GM06990 (cell line): Measurements from ENCODE around the gene AAK1.

ENCODE experiments used
- DNase-seq: peaks from one replicate; pipeline ENCODE4 v3.0.0-alpha.2; 2011; ENCODE audit not compliant: insufficient read length; ENCODE audit errors: extremely low read depth
- H3K27me3 ChIP-seq: replicated peaks from 2 replicates; pipeline ENCODE4 v1.6.0; 2011; ENCODE audit warnings: low read length; ENCODE audit not compliant: control insufficient read depth, insufficient read depth
- H3K36me3 ChIP-seq: 2 replicates; pipeline ENCODE4 v1.5.1; 2011; ENCODE audit warnings: low read length; ENCODE audit not compliant: control insufficient read depth, insufficient read depth
- H3K4me3 ChIP-seq: replicated peaks from 2 replicates; pipeline ENCODE4 v1.5.1; 2011; ENCODE audit warnings: low read depth, mild to moderate bottlenecking, control low read depth, low read length
- TF ChIP-seq, protein P1 (sequence below): IDR thresholded peaks from 2 replicates; pipeline ENCODE4 v1.5.1; 2011; ENCODE audit warnings: low read length, control low read depth, mild to moderate bottlenecking, inconsistent platforms; ENCODE audit not compliant: insufficient read depth, poor library complexity, severe bottlenecking

AAK1 gene

DNA sequence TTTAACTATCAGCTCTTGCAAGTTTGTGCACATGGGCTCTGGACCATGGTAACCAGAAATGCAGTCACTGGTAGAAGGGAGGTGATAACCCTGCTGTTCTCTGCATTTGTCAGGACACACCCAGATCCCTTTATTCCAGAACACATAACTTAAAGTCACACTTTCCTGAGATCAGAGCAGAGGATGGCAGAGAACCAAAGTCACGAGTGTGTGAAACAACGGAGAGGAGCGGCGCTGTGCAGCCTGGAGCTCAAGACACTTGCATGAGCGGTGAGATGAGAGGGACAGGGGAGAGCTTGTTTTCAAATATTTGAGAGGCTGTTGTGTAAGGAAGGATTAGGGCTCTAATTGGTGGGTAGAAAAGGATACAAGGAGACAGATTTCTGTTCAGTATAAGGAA is 43.3 kb upstream of the AAK1 start:
- Histone ChIP-seq H3K4me3 (no peak overlapping the region), H3K36me3 (no peaks in the 10 kb centered on the region), H3K27me3 (no peaks in the 10 kb centered on the region)
- TF ChIP-seq, protein P1, sequence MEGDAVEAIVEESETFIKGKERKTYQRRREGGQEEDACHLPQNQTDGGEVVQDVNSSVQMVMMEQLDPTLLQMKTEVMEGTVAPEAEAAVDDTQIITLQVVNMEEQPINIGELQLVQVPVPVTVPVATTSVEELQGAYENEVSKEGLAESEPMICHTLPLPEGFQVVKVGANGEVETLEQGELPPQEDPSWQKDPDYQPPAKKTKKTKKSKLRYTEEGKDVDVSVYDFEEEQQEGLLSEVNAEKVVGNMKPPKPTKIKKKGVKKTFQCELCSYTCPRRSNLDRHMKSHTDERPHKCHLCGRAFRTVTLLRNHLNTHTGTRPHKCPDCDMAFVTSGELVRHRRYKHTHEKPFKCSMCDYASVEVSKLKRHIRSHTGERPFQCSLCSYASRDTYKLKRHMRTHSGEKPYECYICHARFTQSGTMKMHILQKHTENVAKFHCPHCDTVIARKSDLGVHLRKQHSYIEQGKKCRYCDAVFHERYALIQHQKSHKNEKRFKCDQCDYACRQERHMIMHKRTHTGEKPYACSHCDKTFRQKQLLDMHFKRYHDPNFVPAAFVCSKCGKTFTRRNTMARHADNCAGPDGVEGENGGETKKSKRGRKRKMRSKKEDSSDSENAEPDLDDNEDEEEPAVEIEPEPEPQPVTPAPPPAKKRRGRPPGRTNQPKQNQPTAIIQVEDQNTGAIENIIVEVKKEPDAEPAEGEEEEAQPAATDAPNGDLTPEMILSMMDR, result no peak
- DNase-seq, result no peak

DNA sequence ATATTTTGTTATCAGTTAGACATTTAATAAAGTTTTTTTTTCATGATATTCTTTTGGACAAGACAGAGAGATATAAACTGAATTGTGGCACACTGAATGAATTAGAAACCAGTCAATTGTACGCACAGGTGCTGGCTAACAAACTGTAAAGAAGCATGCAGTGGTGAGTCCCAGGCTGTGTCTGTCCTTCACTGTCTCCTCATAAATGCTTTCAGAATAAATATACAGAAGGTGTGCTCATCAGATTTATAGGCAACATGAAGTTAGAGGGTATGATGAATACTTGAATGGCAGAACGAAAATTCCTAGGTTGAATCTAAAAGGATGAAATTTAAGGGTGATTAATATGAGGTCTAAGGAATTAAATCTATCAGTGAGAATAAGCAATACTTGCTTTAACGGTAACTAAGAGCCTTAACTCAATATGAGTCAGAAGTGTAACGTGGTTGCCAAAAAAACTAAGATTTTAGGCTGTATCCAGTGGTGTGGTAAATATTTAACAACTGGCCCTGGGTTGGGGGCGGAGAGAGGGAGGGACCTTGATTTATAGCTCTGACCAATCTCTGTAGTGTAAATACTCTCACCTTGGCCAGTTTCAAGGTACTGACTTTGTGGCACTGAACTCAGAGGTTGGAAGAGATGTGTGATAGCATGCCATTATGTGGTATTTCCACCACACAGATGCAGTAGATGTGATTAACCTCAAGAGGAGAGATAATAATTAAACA is 41.9 kb upstream of the AAK1 start:
- no peak for DNase-seq
- H3K4me3 ChIP-seq, result no peak overlapping the region
- no peaks in the 10 kb centered on the region for H3K27me3 ChIP-seq
- H3K36me3 ChIP-seq, result no peaks in the 10 kb centered on the region
- TF ChIP-seq, protein P1, result no peak

DNA sequence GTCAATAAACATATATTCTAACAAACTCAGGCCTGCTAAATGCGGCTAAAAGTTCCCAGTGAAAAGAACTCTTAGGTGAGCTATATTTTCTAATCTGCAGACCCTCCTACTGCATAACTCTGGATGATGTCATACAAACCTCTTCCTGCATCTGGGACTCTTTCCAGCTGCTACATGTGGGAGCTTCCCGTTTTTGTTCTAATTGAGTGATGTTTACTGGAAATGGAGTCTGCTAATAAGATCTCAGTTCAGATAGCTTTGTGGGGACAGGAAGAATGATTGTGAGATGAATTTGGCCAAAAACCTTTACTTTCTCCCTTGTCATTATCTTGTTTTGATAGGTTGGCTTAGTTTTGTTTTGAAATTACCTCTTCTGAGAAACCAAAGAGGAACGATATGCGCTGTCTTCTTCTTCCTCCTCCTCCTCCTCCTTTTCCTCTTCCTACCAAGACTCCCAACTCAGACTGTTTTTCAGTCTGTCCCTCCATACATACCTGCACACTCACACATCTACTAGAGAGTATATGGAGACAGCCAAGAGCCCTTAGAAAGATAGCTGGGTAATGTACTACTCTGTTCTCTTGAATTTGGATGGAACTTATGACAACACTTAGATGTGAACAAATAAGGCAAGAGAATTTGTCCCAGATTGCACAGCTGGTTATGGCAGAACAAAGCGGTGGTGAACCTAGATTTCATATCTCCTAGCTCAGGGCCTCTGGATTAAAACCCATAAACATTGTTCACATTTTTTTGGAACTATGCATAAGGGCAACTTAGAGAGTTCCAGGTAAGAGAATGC is 39.8 kb upstream of the AAK1 start:
- no peak for DNase-seq
- TF ChIP-seq, protein P1, result no peak
- Histone ChIP-seq H3K4me3 (no peak overlapping the region), H3K36me3 (no peaks in the 10 kb centered on the region), H3K27me3 (no peaks in the 10 kb centered on the region)

DNA sequence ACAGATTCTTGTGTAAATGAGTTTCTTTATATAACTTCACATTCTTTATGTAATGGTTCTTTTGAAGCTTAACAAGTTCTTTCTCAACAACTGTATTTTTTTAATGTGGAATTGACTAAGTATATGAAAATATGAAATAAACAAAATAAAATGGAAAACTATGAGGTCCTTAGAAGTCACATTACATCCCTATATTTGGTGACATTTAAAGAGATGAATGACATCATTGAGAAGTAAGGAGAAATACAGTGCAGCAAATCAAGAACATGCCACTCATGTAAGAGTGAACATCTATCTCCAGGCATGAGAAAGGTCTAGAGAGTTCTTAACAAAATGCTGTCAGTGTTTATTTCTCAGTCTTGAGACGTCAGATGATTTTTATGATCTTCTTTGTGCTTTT is 39.0 kb upstream of the AAK1 start:
- TF ChIP-seq, protein P1, result no peak
- Histone ChIP-seq H3K36me3 (no peaks in the 10 kb centered on the region), H3K4me3 (no peak overlapping the region), H3K27me3 (no peaks in the 10 kb centered on the region)
- DNase-seq, result no peak

DNA sequence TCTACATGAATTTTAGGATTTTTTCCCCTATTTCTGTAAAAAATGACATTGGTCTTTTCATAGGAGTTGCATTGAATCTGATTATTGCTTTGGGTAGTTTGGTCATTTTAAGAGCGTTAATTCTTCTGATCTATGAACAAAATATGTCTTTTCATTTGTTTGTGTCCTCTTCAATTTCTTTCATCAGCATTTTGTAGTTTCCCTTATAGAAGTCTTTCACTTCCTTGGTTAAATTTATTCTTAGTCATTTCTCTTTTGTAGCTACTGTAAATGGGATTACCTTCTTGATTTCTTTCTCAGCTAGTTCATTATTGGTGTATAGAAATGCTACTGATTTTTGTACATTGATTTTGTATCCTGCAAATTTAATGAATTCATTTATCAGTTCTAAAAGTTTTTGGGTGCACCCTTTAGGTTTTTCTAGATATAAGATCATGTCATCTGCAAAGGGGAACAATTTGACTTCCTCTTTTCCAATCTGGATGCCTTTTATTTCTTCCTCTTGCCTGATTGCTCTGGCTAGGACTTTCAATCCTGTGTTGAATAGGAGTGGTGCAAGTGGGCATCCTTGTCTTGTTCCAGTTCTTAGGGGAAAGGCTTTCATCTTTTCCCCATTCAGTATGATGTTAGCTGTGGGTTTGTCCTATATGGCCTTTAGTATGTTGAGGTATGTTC is 36.6 kb upstream of the AAK1 start:
- DNase-seq, result no peak
- Histone ChIP-seq H3K36me3 (no peaks in the 10 kb centered on the region), H3K27me3 (no peaks in the 10 kb centered on the region), H3K4me3 (no peak overlapping the region)
- TF ChIP-seq, protein P1, result no peak
